ENCODE measurements around the gene MICOS13.

MICOS13 gene

DNA sequence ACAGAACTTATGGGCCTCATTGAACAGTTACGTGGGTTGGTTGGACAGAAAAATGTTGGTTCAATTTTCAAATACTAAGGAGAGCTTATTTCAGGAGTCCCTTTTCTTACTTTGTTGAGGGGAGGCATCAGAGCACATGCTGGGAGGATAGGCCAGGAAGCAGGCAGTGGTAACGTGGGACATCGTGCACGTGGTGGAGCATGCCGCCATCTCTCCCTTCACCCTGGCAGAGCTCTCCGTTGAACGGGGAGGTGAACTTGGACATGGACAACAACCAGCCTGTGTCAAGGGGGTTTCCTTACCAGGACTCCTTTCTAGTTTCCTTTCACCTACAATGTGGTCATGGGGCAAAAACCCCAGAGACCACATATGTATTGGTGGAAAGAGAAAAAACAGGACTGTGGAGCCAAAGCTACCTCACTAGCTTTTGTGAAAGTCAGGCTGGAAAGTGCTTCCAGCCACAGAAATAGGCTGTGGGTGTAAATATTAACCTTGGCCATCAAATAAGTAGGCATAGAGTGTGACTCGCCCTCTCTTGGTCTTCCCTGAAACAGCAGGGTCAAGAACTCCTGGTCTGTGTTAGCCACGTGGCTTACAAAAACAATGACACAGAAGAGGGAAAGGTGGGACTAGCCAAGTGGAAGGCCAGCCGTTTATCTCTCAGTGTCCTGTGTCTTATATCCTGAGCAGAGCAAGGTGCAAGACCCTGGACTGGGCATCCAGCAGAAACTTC is 14.4 kb downstream of the MICOS13 start:
- no peak for DNase-seq

DNA sequence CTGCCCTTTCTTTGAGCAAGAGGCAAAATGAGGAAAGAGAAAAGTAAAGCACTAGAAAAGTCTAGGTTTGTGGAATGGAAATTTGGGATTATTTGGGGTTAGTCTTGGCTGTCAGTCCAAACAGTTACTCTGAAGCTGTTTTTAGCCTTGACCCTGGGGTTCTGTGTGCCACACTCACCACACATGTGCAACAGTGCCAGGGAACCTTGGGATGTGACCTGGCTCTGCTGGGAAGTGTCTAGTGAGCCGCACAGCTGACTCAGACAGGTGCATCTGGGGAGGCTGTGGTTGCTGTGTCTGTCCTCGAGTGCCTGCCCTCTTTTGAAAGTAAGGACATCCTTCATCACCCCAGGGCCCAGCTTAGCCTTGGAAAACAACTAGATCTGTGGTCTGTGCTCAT is 15.8 kb downstream of the MICOS13 start:
- no peak for DNase-seq

DNA sequence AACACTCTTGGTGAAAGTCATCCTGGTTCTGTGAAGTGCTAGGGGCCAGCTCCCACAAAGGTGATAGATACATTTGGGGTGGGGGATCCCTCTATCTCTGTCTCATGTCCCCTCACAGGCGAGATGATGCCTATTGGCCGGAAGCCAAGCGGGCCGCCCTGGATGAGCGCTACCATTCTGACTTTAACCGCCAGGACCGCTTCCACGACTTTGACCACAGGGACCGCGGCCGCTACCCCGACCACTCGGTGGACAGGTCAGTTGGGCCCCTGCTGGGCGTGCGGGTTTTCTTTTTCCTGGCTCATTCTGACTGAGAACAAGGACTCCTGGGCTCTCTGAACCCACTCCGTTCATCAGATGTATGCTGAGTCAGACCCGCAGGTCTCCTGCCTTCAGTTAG is 16.4 kb downstream of the MICOS13 start:
- DNase-seq, result no peak

DNA sequence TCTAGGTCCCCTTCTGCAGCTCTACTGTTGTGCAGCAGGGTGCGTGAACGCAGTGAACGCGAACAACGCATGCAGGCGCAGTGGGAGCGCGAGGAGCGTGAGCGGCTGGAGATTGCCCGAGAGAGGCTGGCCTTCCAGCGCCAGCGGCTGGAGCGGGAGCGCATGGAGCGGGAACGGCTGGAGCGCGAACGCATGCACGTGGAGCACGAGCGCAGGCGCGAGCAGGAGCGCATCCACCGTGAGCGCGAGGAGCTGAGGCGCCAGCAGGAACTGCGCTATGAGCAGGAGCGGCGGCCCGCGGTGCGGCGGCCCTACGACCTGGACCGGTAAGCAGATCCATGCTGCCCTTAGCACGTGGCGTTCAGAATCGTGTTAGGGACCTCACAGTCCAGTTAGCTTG is 18.8 kb downstream of the MICOS13 start:
- DNase-seq, result no peak

DNA sequence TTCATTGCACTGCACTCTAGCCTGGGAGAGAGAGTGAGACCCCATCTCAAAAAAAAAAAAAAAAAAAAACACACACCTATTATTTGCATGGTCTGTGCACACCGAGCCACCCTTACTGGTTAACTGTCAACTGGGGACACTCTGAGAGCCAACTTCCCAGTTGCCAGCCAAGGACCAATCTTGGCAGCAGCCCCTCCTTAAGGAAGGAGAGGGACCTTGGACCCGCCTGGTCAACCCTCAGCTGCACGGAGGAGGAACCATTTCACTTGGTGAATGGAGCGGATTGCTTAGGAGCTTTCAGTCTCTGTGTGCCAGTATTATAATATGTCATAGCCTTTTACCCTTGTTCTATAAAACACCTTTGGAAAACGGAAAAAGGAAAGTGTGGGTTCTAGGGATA is 24.9 kb downstream of the MICOS13 start:
- no peak for DNase-seq

DNA sequence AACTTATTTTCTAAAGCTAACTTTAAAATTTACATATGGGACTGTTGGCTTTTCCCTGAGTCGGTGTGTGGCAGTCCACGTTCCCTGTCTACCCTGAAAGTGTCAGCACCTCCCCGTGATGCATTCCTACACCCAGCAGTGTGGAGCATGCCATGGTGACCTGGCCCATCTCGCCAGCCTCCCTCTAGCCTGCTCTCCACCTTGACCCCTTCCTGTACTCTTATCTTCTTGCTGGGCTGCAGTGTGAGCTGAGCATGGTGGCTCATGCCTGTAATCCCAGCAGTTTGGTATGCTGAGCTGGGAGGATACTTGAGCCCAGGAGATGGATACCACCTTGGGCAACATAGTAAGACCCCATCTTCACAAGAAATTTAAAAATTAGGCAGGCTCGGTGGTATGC is 25.4 kb downstream of the MICOS13 start:
- DNase-seq, result no peak

DNA sequence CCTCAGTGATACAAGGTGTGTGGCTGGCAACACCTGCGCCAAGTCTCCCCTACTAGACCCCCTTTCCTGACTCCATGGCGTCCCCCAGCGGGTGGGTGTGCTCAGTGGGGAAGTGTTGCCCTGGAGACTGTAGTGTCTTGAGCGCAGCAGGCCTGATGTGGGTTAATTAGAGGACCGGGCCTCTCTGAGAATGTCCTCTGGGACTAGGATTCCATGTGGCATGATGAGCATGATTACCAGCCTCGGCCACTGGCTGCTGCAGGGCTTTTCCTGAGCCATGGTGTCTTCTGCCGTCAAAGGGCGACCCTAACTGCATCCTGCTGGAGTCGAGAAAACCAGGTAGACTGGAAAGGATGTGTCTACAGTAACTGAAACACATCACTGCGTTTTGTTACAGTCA is 28.1 kb downstream of the MICOS13 start:
- DNase-seq, result no peak

DNA sequence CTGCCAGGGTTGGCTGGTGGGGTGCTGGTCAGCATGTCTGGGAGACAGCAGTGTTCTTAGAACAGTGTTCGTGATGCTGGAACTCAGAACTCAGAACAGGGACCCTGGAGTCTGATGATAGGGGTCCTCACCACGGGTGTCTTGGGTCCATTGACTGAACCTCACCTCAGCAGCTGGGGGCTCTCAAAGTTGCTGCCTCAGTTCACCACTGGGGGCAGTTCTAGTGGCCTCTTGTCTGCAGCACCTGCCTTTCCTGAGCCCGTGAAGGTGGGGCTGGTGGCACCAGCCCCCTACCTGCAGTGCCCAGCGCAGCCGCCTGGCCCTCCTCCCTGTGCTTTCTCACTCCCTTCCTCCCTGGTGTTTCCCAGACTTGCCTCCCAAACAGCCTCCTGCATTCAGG is 29.0 kb downstream of the MICOS13 start:
- DNase-seq, result no peak

DNA sequence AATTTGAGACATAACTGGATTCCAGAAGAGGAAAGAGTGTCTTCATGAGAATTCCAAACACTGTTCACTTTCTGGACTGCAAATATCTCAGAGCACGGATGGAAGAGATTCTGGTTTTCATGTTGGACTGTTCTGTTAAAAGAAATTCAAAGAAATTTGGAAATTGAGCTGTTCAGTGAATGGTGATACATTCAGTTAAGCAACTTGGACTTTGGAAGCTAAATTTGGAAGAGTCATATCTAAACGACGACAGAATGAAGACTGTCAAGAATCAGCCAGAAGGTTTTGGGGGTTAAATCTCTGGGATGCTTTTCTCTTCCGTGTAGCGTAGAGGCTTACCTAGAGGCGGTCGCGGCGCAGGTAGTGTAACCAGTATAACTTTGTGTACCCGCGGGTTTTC is 31.9 kb downstream of the MICOS13 start:
- DNase-seq, result no peak

DNA sequence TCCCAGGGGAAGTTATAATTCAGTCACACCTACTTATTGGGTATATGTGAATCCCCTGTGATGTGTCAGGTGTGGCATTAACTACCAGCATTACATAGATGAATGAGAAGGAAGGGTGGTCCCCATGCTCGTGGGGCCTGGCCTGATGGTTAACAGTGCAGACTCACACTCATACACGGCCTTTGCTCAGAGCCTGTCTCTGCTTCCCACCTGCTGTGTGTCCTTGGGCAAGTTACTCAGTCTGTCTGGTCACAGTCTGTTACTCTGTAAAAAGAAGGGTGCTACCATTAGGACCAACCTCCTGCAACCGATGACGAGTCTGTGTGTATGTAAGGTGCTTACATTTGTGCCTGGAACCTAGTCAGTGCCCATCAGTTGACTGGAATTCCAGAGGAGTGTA is 33.6 kb downstream of the MICOS13 start:
- no peak for DNase-seq

DNA sequence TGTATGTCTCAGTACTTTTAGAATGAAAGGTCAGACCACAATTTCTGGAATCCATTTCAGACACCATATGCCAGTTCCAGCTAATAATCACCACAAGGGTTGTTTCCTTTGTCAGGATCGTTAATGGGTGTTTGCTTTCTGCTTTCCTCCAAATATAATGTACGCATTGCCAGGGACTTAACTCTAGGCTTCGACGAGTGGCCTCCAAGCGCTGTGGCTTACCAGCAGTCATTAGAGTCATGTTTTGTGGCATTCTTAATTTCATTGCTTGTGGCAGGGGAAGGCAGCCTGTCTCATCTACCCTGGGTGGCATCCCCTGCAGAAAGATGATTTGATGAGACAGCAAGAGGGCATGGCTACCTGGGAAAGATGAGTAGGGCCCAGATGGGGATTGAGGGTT is 34.9 kb downstream of the MICOS13 start:
- peak; percentile 36 for DNase-seq

DNA sequence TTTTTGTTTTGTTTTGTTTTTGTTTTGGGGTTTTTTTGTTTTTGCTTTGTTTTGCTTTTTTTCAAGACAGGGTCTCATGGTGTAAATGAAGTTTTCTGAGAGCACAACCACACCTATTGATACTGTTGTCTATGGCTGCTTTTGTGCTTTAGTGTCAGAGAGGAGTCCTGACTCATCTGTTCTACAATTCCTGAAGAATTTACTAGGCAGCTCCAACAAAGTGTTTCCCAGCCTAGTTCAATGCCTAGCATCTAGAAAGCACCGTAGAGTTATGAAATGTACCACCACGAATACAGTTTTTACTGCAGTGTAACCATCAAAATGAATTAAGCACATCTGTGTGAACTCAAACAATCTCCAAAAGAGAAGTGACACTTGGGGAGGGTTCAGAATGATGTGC is 36.3 kb downstream of the MICOS13 start:
- DNase-seq, result no peak

DNA sequence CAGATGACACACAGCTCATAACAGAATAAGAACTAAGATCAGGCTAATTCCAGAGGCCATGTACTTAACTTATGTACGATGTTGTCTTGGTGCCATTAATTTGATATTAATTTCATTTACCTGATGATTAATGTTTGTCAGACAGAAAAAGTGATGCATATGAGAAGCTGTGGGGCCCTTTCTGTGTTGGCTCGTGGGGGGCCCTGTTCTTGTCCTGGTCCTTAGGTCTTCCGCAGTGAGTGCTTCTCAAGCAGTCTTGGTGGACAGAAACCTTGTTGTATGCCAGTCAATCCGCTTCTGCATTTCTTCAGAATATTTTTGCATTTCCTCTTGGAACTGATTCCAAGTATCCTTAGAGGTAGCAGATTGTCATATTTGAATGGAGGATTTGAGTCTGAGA is 37.3 kb downstream of the MICOS13 start:
- no peak for DNase-seq

DNA sequence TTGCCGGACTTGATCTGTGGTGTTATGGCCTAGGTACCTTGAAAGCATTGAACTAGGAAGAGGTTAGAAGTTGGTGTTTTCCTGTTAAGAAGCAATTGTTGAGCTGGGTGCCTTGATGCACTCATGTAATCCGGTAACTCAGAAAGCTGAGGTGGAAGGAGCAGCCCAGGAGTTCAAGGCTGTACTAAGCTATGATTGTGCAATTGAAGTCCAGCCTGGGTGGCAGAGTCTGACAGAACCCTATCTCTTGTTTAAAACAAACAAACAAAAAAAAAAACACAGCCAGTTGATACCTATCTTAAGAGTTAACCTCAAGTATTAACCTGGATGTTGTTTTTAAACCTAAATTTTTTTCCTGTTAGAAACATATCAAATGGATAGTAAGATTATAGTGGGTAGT is 38.1 kb downstream of the MICOS13 start:
- DNase-seq, result no peak

DNA sequence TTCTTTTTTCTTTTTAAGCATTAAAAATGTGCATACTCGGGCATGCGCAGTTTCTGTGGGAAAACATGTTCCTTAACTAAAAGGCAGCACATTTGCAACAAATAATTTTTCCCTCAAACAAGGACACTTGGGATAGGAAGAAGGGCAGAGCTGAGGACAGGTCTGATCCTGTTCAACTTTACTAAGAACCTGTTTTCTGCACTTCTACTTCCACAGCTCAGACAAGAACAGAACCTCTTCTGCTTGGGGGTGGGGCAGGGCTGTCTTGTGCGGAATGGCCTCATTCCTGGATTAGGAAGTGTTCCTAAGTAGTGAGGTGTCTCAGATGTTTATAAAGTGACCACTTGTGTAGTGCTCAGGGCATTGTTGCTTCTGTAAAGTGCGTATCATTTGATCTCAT is 39.1 kb downstream of the MICOS13 start:
- DNase-seq, result no peak

DNA sequence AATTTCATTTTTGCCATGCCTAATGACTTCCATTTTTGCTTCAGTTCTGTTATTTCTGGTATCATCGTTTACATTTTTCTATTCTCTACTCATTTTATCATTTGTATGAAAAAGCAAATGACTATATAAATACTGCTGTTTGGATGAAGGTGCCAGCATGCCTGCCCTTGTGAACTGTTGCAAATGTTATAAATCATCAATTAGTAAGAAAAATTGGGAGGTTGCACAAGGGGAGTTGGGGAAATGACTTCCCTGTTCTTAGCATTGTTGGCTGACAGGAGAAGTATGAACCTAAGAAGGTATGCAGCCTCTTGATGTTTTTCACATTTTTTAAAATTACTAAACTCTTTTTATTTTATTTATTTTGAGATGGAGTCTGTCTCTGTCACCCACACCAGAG is 42.3 kb downstream of the MICOS13 start:
- no peak for DNase-seq

DNA sequence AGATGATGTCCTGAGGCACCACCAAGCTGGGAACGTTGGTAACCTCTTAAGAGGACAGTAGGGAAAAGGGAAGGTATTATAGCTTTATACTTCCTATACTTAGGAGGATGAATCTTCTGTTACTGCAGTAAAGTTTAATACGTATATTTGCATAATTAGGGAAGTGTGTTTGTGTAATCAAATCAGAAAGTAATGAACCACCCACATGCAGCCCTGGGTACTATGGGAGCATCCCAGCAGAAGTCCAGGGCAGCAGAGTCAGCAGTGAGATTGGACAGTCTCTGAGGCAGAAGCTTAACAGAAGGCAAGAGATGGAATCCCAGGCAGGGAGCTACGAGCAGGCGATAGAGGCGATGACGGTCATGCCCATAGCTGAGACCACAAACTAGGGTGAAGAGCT is 44.9 kb downstream of the MICOS13 start:
- DNase-seq, result no peak

DNA sequence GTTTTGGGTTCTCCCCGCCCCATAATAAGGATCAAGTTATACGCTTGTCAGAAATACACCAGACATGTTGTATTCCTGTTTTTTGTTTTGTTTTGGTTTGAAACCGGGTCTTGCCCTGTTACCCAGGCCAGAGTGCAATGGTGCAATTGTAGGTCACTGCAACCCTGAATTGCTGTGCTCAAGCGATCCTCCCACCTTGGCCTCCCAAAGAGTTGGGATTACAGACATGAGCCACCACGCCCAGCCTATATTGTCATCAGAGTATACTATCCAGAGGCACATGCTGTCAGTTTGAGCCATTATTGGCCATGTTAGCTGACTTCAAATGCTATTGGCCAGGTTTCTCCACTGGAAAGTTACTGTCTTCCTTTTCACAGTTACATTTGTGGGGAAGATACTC is 47.7 kb downstream of the MICOS13 start:
- no peak for DNase-seq

DNA sequence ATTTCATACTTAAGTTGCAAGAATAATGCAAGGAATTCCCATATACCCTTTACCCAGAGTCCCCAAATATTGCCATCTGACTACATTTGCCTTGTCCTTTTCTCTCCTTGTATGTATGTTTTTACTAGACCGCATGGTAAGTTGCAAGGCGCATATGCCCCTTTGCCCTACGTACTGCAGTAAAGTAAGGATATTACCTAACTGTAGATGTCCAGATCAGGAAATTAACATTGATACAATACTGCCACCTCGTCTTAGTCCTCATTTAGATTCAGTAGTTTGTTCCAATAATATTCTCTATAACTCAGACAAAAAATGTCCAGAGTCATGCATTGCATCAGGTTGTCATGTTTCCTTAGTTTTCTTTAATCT is 48.1 kb downstream of the MICOS13 start:
- no peak for DNase-seq

DNA sequence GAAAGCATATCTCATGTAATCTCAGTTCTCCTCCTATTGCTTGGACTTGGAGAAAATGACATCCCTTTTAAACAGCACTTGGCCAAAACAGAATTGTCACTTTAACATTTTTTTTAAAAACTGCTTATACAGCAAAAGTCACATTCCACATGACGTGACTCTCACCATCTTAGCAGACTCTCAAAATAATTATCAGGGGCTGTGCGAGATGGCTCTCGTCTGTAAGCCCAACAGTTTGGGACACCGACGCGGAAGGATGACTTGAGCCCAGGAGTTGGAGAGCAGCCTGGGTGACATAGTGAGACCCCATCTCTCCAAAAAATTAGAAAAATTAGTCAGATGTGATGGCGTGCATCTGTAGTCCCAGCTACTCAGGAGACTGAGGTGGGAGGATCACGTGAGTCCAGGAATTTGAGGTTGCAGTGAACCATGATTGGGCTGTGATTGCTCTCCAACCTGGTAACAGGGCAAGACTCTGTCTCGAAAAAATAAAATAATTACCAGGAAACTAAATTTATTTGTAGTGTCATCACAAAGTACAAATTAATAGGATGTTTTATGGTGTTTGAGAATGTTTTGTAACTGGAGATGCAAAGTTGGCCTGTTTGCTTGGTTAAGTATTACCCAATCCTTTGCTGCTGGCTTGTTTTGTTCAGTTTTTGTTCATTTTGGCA is 48.6 kb downstream of the MICOS13 start:
- DNase-seq, result no peak

DNA sequence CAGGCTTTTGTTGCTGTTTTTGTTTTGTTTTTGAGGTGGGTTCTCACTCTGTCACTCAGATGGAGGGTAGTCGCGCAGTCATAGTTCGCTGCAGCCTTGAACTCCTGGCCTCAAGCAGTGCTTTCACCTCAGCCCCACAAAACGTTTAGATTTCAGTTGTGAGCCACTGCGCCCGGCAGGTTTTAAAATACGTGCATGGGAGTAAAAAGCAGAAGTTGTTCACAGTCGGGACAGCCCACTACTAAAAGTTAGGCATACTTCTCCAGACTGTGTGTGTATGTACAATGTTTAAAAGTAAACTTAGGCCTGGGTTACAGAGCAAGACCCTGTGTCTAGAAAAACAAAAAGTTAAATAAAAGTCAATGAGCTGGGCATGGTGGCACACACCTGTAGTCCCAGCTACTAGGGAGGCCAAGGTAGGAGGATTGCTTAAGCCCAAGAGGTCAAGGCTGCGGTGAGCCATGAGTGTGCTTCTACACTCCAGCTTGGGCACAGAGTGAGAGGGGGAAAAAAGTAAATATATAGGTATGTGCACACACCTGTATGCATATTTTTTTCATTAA is 51.3 kb downstream of the MICOS13 start:
- DNase-seq, result no peak

DNA sequence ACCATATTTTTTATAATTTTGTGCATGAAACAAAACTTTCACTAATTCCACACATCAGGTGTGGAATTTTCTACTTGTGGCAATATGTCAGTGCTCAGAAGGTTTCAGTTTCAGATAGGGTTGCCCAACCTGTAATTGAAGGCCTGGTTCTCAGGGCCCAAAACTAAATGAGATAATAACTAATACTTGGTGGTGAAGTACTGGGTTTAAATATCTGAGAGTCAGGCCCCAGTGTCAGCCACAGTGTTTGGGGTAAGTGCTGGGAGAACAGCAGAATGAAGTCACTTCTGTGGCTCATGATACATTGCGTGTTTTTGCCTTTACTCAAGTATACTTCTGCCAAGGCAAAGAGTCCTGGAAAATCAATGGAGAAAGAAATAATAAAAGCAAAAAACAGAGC is 51.9 kb downstream of the MICOS13 start:
- DNase-seq, result no peak

All from NCI-H2107 (cell line).